Measurements from ENCODE around the gene DLD. TPM values are rescaled to one million over a fixed set of nuclear protein-coding genes. Genes with fewer than 3 reads are reported as not detected.
"Not testable (repeated sequence)": the region's sequence is repeated elsewhere in the genome, so short reads cannot be mapped to it uniquely, and the experiment has no call there.

Gene DLD
- polyA plus RNA-seq, 3 donors = 131 to 138 (median 135) TPM

- no peak for DNase-seq (ENCODE audit: low read depth in 3 of 3, low spot score in 2 of 3)
Measured at GRCh38 chr7:107913851-107914250, 22.9 kb downstream of the DLD start.

- no peak for DNase-seq (ENCODE audit: low read depth in 3 of 3, low spot score in 2 of 3)
Measured at GRCh38 chr7:107914831-107915230, 23.8 kb downstream of the DLD start.

- no peak for DNase-seq (ENCODE audit: low read depth in 3 of 3, low spot score in 2 of 3)
Measured at GRCh38 chr7:107915541-107915940, 24.6 kb downstream of the DLD start.

GRCh38 chr7:107917763-107918651 is 27.0 kb downstream of the DLD start:
- no peak for DNase-seq (ENCODE audit: low read depth in 3 of 3, low spot score in 2 of 3)

GRCh38 chr7:107918948-107919347 is 28.0 kb downstream of the DLD start:
- no peak for DNase-seq (ENCODE audit: low read depth in 3 of 3, low spot score in 2 of 3)

GRCh38 chr7:107920048-107920772 is 29.2 kb downstream of the DLD start:
- no peak for DNase-seq (ENCODE audit: low read depth in 3 of 3, low spot score in 2 of 3)

GRCh38 chr7:107921826-107922225 is 30.8 kb downstream of the DLD start:
- DNase-seq (ENCODE audit: low read depth in 3 of 3, low spot score in 2 of 3) = not testable (repeated sequence)

- no peak for DNase-seq (ENCODE audit: low read depth in 3 of 3, low spot score in 2 of 3)
Measured at GRCh38 chr7:107922886-107923285, 31.9 kb downstream of the DLD start.

GRCh38 chr7:107924841-107925504 is 34.0 kb downstream of the DLD start:
- no peak for DNase-seq (ENCODE audit: low read depth in 3 of 3, low spot score in 2 of 3)

- no peak for DNase-seq (ENCODE audit: low read depth in 3 of 3, low spot score in 2 of 3)
Measured at GRCh38 chr7:107926481-107926880, 35.5 kb downstream of the DLD start.

GRCh38 chr7:107931740-107932515 is 40.9 kb downstream of the DLD start:
- DNase-seq (ENCODE audit: low read depth in 3 of 3, low spot score in 2 of 3) = no peak

- DNase-seq (ENCODE audit: low read depth in 3 of 3, low spot score in 2 of 3) = no peak
Measured at GRCh38 chr7:107932805-107933204, 41.8 kb downstream of the DLD start.

GRCh38 chr7:107933386-107934013 is 42.5 kb downstream of the DLD start:
- DNase-seq (ENCODE audit: low read depth in 3 of 3, low spot score in 2 of 3) = no peak

GRCh38 chr7:107934991-107935770 is 44.2 kb downstream of the DLD start:
- DNase-seq (ENCODE audit: low read depth in 3 of 3, low spot score in 2 of 3) = no peak

GRCh38 chr7:107936312-107936711 is 45.3 kb downstream of the DLD start:
- DNase-seq (ENCODE audit: low read depth in 3 of 3, low spot score in 2 of 3) = no peak

- no peak for DNase-seq (ENCODE audit: low read depth in 3 of 3, low spot score in 2 of 3)
Measured at GRCh38 chr7:107937531-107937930, 46.5 kb downstream of the DLD start.

- DNase-seq (ENCODE audit: low read depth in 3 of 3, low spot score in 2 of 3) = no peak
Measured at GRCh38 chr7:107938456-107939250, 47.7 kb downstream of the DLD start.
